Activated T-helper 17 cell treated with anti-CD3 and anti-CD28 coated beads, Interleukin-2, amount 50 U/mL, for 72 hours (primary cell): ENCODE data around the gene NECTIN2. TPM values are rescaled to one million over a fixed set of nuclear protein-coding genes. Genes with fewer than 3 reads are reported as not detected.
"Not testable (repeated sequence)": the region's sequence is repeated elsewhere in the genome, so short reads cannot be mapped to it uniquely, and the experiment has no call there.

Experiments used
- ATAC-seq: fragments of 150-1000 bp; cut with Tn5 transposase; replicated peaks from 2 replicates; pipeline ENCODE4 v1.10.0; 2021; ENCODE audit warnings: mild to moderate bottlenecking, moderate library complexity
- H3K27ac Mint-ChIP-seq: one replicate; pipeline ENCODE4 v1.8.0; 2022; ENCODE audit warnings: mixed read lengths
- H3K27me3 Mint-ChIP-seq: one replicate; pipeline ENCODE4 v1.8.0; 2022; ENCODE audit warnings: mixed read lengths
- H3K36me3 Mint-ChIP-seq: one replicate; pipeline ENCODE4 v1.8.0; 2022; ENCODE audit warnings: low read depth, mild to moderate bottlenecking, mixed read lengths
- H3K4me1 Mint-ChIP-seq: one replicate; pipeline ENCODE4 v1.8.0; 2022; ENCODE audit warnings: mixed read lengths
- H3K4me3 Mint-ChIP-seq: one replicate; pipeline ENCODE4 v1.8.0; 2022; ENCODE audit warnings: mild to moderate bottlenecking, mixed read lengths
- H3K9me3 Mint-ChIP-seq: one replicate; pipeline ENCODE4 v1.8.0; 2022; ENCODE audit warnings: mixed read lengths
- total RNA-seq, 2 donors: library from RNA; stranded (reverse); gene quantifications; one replicate each; pipeline ENCODE4 v1.2.3, GENCODE V29; 2022

The NECTIN2 gene
- total RNA-seq, 2 donors from 2014 or later = 0.45 to 0.64 TPM

DNA sequence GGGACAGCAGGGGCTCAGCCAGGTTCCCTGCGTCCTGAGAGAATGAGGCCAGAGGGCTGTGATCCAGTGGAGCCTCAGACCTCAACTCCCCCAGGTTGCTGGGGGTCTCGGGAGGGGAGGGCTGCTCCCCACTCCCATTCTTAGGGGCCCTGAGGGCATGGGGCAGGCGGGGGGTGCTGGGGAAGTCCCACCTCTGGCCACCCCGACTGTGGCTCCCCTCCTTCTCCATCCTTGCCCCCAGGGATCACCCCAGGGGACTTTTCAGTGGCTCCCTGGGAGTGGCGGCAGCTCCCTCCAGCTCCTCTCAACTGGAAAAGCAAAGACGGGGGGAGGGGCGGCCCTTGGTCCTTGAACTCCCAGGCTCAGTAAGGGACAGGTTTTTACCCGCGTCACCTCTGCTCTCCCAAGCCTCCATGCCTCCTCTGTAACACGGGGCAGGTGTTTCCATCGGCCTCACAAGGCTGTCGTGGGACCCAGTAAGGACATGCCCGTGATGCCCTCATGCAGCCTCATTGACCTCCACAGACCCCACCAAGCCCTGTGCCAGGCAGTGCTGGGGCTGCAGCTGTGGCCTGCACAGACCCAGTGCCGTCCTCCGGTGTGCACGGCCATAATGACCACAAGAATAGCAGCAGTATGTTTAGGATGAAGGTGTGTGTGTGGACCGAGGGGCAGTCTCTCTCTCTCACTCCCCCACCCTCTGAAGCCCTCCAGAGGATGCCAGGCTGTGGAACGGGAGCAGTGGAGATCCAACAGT is 33.4 kb downstream of the NECTIN2 start:
- Mint-ChIP-seq H3K27ac (no peak overlapping the region), H3K9me3 (no peaks in the 10 kb centered on the region), H3K27me3 (no peaks in the 10 kb centered on the region), H3K4me3 (no peak overlapping the region), H3K36me3 (no peaks in the 10 kb centered on the region), H3K4me1 (peaks cover 12% of the 10 kb centered on the region)
- no peak for ATAC-seq

DNA sequence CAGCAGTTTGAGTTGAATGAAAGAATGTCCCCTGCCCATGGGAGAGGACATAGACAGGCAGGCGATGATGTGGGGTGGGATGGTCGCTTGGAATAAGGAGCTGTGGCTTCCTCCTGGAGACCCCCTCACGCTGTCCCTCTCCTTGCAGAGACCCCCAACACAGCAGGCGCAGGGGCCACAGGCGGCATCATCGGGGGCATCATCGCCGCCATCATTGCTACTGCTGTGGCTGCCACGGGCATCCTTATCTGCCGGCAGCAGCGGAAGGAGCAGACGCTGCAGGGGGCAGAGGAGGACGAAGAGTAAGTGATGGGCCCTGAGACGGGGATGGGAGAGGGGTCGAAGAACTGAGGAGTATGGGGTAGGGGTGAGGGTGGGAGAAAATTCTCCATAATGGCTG is 36.0 kb downstream of the NECTIN2 start:
- Mint-ChIP-seq H3K4me3 (no peak overlapping the region), H3K9me3 (no peaks in the 10 kb centered on the region), H3K4me1 (peaks cover 7% of the 10 kb centered on the region), H3K36me3 (no peaks in the 10 kb centered on the region), H3K27me3 (no peaks in the 10 kb centered on the region), H3K27ac (no peak overlapping the region)
- no peak for ATAC-seq

DNA sequence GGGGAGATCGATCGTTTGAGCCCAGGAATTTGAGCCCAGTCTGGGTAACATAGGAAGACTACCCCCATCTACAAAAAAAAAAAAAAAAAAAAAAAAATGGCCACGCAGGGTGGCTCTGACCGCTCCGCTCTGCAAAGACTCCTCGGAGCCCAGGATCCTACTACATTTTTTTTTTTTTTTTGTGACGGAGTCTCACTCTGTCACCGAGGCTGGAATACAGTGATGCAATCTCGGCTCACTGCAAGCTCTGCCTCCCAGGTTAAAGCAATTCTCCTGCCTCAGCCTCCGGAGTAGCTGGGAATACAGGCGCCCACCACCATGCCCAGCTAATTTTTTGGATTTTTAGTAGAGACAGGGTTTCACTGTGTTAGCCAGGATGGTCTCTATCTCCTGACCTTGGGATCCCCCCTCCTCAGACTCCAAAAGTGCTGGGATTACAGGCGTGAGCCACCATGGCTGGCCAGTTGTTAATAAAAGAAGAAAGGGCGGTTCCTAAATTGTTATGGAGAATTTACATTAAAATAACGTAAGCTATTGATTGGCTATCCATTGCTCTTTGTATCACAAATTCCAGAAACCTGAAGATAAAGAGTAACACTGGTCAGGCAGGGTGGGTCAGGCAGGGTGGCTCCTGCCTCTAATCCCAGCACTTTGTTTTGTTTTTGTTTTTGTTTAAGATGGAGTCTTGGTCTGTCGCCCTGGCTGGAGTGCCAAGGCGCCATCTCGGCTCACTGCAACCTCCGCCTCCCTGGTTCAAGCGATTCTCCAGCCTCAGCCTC is 36.7 kb downstream of the NECTIN2 start:
- H3K27ac Mint-ChIP-seq, H3K36me3 Mint-ChIP-seq, H3K4me1 Mint-ChIP-seq, H3K27me3 Mint-ChIP-seq, H3K9me3 Mint-ChIP-seq, H3K4me3 Mint-ChIP-seq, ATAC-seq: not testable (repeated sequence)

- no peak for ATAC-seq
- Mint-ChIP-seq H3K4me3 (no peak overlapping the region), H3K4me1 (peaks cover 4% of the 10 kb centered on the region), H3K27ac (no peak overlapping the region), H3K27me3 (no peaks in the 10 kb centered on the region), H3K9me3 (no peaks in the 10 kb centered on the region), H3K36me3 (no peaks in the 10 kb centered on the region)
These were observed 37.8 kb downstream of the NECTIN2 start for GRCh38 chr19:44883922-44884321.

GRCh38 chr19:44884566-44884965 is 38.5 kb downstream of the NECTIN2 start:
- ATAC-seq = no peak
- Mint-ChIP-seq H3K9me3 (no peaks in the 10 kb centered on the region), H3K27ac (no peak overlapping the region), H3K4me1 (peaks cover 8% of the 10 kb centered on the region), H3K4me3 (no peak overlapping the region), H3K27me3 (no peaks in the 10 kb centered on the region), H3K36me3 (no peaks in the 10 kb centered on the region)

GRCh38 chr19:44886141-44886540 is 40.0 kb downstream of the NECTIN2 start:
- no peaks in the 10 kb centered on the region for H3K9me3 Mint-ChIP-seq
- ATAC-seq = no peak
- H3K27me3 Mint-ChIP-seq = no peaks in the 10 kb centered on the region
- H3K27ac Mint-ChIP-seq = no peak overlapping the region
- peaks cover 4% of the 10 kb centered on the region for H3K36me3 Mint-ChIP-seq
- peaks cover 13% of the 10 kb centered on the region for H3K4me1 Mint-ChIP-seq
- no peak overlapping the region for H3K4me3 Mint-ChIP-seq

DNA sequence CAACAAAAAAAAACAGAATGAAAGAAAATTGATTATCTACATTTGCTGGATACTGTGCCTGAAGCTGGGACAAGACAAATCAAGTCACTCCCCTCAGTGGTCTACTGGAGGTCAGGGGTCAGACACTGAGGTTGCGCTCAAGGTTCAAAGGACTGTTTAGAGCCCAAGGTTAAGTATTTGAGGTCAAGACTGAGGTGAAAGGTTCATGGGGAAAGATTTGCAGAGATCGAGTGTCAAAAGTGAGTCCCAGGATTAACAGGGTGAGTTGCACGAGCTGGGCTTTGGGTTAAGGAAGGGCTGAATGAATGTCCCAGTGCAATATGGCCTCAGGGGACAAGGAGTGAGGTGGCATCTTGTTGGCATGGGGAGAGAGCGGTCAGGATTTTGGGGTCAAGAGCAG is 41.6 kb downstream of the NECTIN2 start:
- H3K27me3 Mint-ChIP-seq = no peaks in the 10 kb centered on the region
- peaks cover 17% of the 10 kb centered on the region for H3K36me3 Mint-ChIP-seq
- H3K4me1 Mint-ChIP-seq = peaks cover 22% of the 10 kb centered on the region
- H3K27ac Mint-ChIP-seq = no peak overlapping the region
- no peak overlapping the region for H3K4me3 Mint-ChIP-seq
- no peak for ATAC-seq
- H3K9me3 Mint-ChIP-seq = no peaks in the 10 kb centered on the region

GRCh38 chr19:44888335-44888734 is 42.2 kb downstream of the NECTIN2 start:
- H3K4me3 Mint-ChIP-seq, H3K27ac Mint-ChIP-seq, ATAC-seq, H3K27me3 Mint-ChIP-seq, H3K9me3 Mint-ChIP-seq: not testable (repeated sequence)
- H3K36me3 Mint-ChIP-seq = peaks cover 24% of the 10 kb centered on the region
- peaks cover 26% of the 10 kb centered on the region for H3K4me1 Mint-ChIP-seq

GRCh38 chr19:44889830-44890365 is 43.8 kb downstream of the NECTIN2 start:
- Mint-ChIP-seq H3K27ac (peak overlapping the region; percentile 86), H3K27me3 (no peaks in the 10 kb centered on the region), H3K4me1 (peaks cover 23% of the 10 kb centered on the region), H3K36me3 (peaks cover 40% of the 10 kb centered on the region), H3K4me3 (peak overlapping the region; percentile 82), H3K9me3 (no peaks in the 10 kb centered on the region)
- no peak for ATAC-seq

DNA sequence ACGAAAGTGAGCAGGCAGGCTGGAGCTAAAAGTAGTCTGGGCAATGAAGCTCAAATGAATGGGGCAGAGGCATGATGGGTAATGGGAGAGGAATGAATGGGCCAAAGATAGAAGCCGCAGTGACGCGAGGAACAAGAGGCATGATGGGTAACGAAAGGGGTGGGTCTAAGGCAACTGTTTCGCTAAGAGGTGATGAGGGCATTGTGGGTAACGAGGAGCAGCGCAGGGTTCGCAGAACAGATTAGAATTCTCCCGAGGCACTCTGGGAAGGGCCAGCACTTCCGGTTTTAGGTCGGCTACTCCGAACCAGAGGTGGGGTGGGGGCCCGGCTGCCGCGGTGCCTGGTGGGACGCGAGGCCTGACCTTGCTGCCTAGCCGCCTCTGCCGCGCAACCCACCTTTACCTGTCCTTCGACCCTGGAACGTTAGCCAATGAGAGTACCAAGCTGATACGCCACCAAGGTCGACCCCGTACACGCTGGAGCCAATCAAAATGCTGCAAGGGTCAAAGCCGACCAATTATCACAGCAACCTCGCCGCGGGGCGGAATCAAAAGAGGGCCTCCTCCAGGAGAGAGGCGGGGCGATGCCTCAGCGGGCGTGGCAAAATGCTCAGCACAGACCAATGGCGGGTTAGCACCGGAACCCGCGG is 44.4 kb downstream of the NECTIN2 start:
- ATAC-seq = peak; percentile 87
- Mint-ChIP-seq H3K27me3 (no peaks in the 10 kb centered on the region), H3K27ac (peak overlapping the region; percentile 86), H3K4me1 (peaks cover 23% of the 10 kb centered on the region), H3K36me3 (peaks cover 46% of the 10 kb centered on the region), H3K4me3 (peak overlapping the region; percentile 82), H3K9me3 (no peaks in the 10 kb centered on the region)

- H3K4me1 Mint-ChIP-seq = peaks cover 27% of the 10 kb centered on the region
- ATAC-seq = no peak
- H3K27ac Mint-ChIP-seq = peak within 1 kb of the TSS; percentile 86
- peak within 1 kb of the TSS; percentile 82 for H3K4me3 Mint-ChIP-seq
- no peaks in the 10 kb centered on the region for H3K9me3 Mint-ChIP-seq
- peaks cover 53% of the 10 kb centered on the region for H3K36me3 Mint-ChIP-seq
- no peaks in the 10 kb centered on the region for H3K27me3 Mint-ChIP-seq
These were observed 45.2 kb downstream of the NECTIN2 start, which contains the start of gene TOMM40 for GRCh38 chr19:44891016-44891882. Gene TOMM40, plus strand, starts transcription at chr19:44891254. Its CDS starts 162 bp downstream, at chr19:44891416.

DNA sequence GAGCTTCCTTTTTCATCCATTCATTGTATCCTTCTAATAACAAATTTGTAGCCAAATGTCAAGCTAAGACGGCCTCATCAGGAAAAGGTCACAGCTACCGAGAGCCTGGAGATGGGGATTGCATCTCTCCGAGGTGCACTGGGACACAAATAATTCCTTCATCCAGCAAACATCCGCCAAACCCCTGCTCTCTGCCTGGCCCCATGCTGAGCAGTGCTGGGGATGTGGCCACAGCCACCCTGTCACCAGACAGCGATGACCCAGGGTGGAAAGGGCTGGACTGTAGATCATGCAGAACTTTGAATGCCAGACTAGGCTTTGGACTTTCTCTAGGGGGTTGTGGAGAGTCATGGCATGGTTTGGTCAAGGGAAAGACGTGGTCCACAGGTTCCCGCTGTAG is 46.8 kb downstream of the NECTIN2 start:
- Mint-ChIP-seq H3K27me3 (no peaks in the 10 kb centered on the region), H3K4me1 (peaks cover 27% of the 10 kb centered on the region), H3K9me3 (no peaks in the 10 kb centered on the region), H3K27ac (peak overlapping the region; percentile 86), H3K4me3 (peak overlapping the region; percentile 82), H3K36me3 (peaks cover 70% of the 10 kb centered on the region)
- no peak for ATAC-seq

DNA sequence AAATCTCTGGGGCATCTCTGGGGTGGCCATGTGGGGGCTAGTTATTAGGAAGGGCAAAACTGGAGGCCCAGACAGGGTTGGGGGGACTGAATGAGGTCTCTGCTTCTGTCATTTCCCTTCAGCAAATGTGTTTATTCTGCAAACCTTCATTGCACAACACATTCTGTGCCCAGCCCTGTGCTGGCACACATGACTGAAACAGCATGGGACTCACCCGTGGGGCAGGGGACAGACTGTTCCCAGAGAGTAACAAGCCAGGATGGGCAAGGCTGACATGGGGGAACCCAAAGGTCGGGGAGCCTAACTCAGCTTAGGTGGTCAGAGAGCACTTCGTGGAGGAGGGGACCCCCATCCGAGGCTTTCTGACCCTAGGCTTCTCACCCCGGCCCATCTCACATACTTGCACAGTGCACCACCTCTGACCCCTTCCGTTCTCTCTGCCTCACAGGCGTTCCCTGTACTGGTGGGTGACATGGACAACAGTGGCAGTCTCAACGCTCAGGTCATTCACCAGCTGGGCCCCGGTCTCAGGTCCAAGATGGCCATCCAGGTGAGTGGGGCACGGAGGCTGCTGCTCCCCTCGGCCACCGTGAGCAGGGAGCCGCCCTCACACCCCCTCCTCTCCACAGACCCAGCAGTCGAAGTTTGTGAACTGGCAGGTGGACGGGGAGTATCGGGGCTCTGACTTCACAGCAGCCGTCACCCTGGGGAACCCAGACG is 47.4 kb downstream of the NECTIN2 start:
- Mint-ChIP-seq H3K4me1 (peaks cover 27% of the 10 kb centered on the region), H3K27ac (no peak overlapping the region), H3K4me3 (peak overlapping the region; percentile 82), H3K27me3 (no peaks in the 10 kb centered on the region), H3K36me3 (peaks cover 76% of the 10 kb centered on the region), H3K9me3 (no peaks in the 10 kb centered on the region)
- ATAC-seq = no peak
